ENCODE results near the gene TMEM259.

DNA sequence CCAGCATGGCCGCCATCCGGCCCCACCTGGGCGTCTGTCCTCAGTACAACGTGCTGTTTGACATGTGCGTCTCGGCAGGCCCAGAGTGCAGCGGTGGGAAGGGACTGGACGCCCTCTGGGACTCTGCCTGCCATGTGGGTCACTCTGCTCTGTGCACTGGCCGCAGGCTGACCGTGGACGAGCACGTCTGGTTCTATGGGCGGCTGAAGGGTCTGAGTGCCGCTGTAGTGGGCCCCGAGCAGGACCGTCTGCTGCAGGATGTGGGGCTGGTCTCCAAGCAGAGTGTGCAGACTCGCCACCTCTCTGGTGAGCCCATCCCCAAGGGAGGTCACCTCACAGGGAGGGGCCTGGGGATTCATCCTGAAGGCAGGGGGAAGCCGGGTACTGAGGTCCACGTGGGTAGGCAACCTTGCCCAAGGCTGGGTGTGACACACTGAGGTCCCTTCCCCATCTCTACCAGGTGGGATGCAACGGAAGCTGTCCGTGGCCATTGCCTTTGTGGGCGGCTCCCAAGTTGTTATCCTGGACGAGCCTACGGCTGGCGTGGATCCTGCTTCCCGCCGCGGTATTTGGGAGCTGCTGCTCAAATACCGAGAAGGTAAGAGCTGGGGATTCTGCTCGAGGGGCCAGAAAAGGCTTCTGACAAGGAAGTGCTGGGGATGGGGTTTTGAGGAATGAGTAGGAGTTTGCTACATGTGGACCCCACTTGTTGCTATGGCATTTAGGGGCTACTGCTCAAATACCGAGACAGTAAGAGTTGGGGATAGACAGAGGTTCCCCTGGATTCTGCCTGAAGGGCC, 30.3 kb upstream of the TMEM259 start:
- TF ChIP-seq, protein P1, sequence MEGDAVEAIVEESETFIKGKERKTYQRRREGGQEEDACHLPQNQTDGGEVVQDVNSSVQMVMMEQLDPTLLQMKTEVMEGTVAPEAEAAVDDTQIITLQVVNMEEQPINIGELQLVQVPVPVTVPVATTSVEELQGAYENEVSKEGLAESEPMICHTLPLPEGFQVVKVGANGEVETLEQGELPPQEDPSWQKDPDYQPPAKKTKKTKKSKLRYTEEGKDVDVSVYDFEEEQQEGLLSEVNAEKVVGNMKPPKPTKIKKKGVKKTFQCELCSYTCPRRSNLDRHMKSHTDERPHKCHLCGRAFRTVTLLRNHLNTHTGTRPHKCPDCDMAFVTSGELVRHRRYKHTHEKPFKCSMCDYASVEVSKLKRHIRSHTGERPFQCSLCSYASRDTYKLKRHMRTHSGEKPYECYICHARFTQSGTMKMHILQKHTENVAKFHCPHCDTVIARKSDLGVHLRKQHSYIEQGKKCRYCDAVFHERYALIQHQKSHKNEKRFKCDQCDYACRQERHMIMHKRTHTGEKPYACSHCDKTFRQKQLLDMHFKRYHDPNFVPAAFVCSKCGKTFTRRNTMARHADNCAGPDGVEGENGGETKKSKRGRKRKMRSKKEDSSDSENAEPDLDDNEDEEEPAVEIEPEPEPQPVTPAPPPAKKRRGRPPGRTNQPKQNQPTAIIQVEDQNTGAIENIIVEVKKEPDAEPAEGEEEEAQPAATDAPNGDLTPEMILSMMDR (IDR thresholded peaks at IDR 0.05), result no peak
- TF ChIP-seq POLR2A (IDR thresholded peaks at IDR 0.05), result no peak

Data from body of pancreas (tissue), 4 donors.